Measurements from ENCODE around the gene SLC35G6.

- no peak for TF ChIP-seq ZNF780A (CRISPR knock-in tag; IDR thresholded peaks at IDR 0.05)
- no peak for TF ChIP-seq BHLHE40 (IDR thresholded peaks at IDR 0.05; ENCODE audit: low read length)
- no peak for TF ChIP-seq EP300 (IDR thresholded peaks at IDR 0.05; ENCODE audit: low read depth in 2 of 2, low read length in 2 of 2)
- TF ChIP-seq EP300 (CRISPR knock-in tag; IDR thresholded peaks at IDR 0.05; ENCODE audit: borderline replicate concordance) = no peak
- no peak for TF ChIP-seq PCBP1 (IDR thresholded peaks at IDR 0.05; ENCODE audit: borderline replicate concordance, low read depth, low read length)
- no peak for TF ChIP-seq CTCF (CRISPR knock-in tag; IDR thresholded peaks at IDR 0.05)
- no peak for TF ChIP-seq JUND (CRISPR knock-in tag; IDR thresholded peaks at IDR 0.05)
- no peak for TF ChIP-seq SMC3 (IDR thresholded peaks at IDR 0.05; ENCODE audit: low read length)
- TF ChIP-seq POLR2A (IDR thresholded peaks at IDR 0.05; ENCODE audit: insufficient read depth in 1 of 2, low read depth in 2 of 2, low read length in 2 of 2) = no peak
- TF ChIP-seq NFIB (CRISPR knock-in tag; IDR thresholded peaks at IDR 0.05; ENCODE audit: borderline replicate concordance) = no peak
- TF ChIP-seq ZNF768 (CRISPR knock-in tag; IDR thresholded peaks at IDR 0.05) = no peak
- TF ChIP-seq PREB (CRISPR knock-in tag; IDR thresholded peaks at IDR 0.05) = no peak
- no peak for TF ChIP-seq CBFB (CRISPR knock-in tag; IDR thresholded peaks at IDR 0.05)
- TF ChIP-seq ZNF639 (CRISPR knock-in tag; conservative IDR thresholded peaks at IDR 0.05) = no peak
These were observed 43.8 kb upstream of the SLC35G6 start for GRCh38 chr17:7437369-7437863.

All from HepG2 (cell line).